GM19240 (cell line): ENCODE measurements around the gene SEMA6B.
"Not testable (repeated sequence)": the region's sequence is repeated elsewhere in the genome, so short reads cannot be mapped to it uniquely, and the experiment has no call there.

Source experiments
- DNase-seq: peaks from one replicate; pipeline ENCODE4 v3.0.0; 2011; ENCODE audit warnings: low spot score; ENCODE audit not compliant: insufficient read length

Gene SEMA6B

DNA sequence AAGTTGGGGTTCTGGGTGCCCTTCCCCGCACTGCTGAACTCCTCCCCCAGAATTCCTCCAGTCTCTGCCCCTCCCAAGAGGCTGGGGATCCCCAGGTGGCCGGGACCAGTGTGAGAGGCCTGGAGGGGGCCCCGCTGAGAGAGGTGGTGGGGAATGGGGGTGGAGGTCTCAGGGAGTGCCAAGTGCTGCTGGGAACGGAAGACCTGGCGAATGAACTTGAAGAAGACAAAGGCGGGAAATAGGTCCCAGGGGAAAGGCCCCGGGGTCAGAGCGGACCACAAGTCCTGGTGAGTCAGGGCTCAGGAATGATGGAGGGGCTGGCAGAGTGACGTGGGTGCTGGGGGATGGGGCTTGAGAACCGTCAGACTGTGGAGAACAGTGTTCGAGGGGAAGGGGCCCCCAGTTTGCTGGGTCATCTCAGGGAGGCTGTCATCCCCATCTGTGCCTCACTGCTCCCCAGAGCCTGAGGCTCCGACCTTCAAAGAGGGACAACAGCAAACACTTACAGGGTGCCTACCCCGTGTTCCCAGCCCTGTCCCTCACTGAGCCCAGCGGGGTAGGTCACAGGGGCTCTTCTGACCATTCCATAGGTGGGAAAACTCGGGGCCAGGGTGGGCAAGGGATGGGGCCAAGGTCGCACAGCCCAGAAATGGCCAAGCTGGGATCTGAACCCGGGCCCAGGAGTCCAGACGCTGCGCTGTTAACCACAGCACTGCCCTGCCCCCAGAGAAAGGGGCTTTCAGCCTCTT, 16.0 kb upstream of the SEMA6B start:
- no peak for DNase-seq

DNA sequence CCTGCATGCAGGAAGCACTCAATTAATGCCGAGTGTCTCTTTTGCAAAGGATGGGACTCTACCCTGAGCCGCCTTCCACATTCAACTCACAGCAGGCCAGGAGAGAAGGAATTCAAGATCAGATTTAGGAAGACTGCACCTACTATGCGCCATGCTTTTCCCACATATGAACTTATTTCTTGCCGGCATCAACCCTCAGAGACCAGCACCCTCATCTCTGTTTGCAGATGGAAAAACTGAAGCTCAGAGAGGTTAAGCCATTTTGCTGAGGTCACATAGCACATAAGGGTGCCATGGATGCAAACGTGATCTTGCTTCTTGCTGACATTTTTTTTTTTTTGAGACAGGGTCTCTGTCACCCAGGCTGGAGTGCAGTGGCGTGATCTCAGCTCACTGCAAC, 14.2 kb upstream of the SEMA6B start:
- no peak for DNase-seq

DNA sequence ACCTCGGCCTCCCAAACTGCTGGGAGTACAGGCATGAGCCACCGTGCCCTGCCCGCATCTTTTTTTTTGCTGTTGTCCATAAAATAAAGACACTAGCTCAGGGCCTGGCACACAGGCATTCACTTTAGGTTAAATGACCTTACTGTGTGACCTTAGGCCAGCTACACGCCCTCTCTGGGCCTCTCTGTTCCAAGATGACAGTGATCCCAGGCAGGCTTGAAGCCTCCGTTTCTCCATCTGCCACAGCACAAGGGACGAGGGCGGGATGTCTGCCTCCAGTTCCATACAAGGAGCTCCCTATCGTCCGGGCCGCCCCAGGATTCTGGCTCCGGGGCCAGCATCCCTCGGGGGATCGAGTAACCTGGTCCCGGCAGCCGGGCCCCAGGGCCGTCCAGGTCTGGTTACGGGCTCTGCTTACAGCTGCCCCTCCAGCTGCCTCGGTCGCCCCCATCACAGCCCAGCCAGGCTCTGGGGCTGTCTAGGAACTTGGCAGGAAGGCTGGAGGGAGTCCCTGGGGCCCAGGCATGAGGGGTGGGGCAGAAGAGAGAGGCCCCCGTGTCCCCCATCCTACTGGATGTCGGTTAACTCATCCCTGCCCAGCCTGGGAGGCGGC, 11.9 kb upstream of the SEMA6B start:
- DNase-seq = no peak

DNA sequence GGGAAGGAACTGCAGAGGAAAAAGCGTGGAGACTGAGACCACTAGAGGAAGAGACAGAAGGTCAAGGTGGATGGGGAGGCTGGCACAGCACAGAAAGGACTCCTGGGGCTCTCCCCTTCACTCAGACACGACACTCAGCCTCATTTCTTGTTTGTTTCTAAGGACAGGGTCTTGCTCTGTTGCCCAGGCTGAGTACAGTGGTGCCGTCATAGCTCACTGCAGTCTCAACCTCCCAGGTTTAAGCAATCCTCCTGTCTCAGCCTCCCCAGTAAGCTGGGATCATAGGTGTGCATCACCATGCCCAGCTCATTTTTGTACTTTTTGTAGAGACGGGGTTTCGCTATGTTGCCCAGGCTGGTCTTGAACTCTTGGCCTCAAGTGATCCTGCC, 11.4 kb upstream of the SEMA6B start:
- DNase-seq = no peak

DNA sequence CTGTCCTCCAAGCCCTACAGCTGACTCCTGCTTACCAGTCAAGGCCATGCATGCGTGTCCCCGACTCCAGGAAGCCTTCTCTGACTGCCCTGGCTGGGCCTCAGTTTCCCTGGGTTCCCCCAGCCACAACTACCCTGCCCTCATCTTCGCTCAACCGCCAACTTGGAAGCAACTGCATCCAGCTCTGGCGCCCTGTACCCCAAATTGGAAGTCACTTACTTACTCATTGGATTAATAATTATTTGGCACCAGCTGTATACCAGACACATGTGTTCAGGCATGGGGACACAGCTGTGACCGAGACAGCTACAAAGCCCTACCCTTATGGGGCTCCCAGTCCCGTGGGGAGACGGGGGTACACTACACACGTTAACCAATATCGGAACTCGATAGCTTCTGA, 10.9 kb upstream of the SEMA6B start:
- no peak for DNase-seq

DNA sequence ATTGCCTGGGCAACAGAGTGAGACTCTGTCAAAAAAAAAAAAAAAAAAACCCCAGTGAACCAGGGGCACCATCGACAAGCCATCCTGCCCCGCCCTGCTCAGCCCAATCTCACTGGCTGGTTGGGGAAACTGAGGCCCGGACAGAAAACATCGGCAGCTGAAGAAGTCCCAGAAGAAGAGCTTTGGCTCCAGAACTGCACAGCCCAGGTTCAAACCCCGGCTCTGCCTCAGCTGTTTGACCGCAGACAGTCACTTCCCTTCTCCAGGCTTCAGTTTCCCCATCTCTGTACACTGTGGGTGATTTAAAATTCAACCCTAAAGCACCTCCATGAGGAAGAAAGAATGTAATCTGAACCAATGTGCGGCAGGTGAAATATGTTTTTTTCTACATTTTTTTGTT, 9.4 kb upstream of the SEMA6B start:
- DNase-seq = no peak

DNA sequence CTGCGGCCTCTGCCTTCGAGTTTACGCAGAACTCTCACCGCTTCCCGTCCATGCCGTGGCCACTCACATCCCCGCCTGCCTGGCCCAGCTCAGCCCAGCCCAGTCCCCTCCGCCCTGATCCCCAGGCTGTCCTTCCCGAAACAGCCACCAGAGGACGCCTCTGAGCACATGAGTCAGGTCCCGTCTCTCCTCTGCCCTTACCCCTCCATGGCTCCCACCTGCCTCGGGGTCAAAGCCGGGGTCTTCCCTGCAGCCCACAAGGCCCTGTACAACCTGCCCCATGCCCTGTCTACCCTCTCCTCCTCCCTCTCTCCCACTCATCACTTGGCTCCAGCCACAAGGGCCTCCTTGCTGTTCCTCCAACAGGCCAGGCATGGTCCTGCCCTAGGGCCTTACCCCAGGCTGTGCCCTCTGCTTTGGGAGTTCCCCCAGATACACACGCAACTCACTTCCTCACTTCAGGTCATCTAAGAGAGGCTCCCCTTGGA, 8.1 kb upstream of the SEMA6B start:
- no peak for DNase-seq

DNA sequence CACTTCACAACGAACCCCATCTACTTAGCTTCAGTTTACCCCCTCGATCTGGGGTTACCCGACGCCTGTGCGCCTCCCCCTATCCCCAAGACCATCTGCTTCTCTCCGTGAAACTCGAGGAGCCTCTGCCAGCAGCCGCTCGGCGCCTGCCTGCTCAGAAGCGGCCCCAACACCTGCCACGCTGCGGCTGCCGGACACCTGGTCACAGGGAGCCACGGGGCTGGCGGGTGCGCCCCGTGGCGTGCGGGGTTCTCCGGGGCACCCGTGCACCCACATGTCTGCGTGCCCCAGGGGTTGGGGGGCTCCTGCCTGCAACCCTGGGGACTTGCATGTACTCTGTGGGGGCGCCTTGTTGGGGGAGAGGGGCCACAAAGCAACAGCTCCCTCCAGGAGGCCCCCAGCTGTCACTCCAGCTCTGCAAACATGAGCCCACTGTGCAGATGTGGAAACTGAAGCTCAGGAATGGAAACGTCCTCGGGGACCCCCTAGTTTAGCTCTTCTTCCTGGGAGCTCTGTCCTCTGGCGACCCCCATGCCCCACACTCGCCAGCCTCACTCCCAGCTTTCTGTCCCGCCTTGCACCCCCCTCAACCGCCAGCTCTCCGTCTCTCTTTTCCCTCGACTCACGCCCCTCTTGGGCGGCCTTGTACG, 7.0 kb upstream of the SEMA6B start:
- DNase-seq = no peak

DNA sequence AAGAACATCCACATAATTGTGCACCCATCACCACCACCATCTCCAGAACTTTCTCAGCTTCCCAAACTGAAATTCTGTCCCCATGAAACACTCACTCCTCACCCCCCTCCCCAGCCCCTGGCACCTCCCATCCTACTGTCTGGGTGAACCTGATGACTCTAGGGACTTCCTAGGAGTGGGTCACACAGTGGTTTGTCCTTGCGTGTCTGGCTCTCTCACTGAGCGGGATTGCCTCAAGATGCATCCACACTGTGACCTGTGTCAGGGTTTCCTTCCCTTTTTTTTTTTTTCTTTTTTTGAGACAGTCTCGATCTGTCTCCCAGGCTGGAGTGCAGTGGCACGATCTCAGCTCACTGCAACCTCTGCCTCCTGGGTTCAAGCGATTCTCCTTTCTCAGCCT, 4.1 kb upstream of the SEMA6B start:
- DNase-seq = not testable (repeated sequence)

DNA sequence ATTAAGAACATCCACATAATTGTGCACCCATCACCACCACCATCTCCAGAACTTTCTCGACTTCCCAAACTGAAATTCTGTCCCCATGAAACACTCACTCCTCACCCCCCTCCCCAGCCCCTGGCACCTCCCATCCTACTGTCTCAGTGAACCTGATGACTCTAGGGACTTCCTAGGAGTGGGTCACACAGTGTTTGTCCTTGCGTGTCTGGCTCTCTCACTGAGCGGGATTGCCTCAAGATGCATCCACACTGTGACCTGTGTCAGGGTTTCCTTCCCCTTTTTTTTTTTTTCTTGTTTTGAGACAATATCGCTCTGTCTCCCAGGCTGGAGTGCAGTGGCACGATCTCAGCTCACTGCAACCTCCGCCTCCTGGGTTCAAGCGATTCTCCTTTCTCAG, 2.6 kb upstream of the SEMA6B start:
- not testable (repeated sequence) for DNase-seq

DNA sequence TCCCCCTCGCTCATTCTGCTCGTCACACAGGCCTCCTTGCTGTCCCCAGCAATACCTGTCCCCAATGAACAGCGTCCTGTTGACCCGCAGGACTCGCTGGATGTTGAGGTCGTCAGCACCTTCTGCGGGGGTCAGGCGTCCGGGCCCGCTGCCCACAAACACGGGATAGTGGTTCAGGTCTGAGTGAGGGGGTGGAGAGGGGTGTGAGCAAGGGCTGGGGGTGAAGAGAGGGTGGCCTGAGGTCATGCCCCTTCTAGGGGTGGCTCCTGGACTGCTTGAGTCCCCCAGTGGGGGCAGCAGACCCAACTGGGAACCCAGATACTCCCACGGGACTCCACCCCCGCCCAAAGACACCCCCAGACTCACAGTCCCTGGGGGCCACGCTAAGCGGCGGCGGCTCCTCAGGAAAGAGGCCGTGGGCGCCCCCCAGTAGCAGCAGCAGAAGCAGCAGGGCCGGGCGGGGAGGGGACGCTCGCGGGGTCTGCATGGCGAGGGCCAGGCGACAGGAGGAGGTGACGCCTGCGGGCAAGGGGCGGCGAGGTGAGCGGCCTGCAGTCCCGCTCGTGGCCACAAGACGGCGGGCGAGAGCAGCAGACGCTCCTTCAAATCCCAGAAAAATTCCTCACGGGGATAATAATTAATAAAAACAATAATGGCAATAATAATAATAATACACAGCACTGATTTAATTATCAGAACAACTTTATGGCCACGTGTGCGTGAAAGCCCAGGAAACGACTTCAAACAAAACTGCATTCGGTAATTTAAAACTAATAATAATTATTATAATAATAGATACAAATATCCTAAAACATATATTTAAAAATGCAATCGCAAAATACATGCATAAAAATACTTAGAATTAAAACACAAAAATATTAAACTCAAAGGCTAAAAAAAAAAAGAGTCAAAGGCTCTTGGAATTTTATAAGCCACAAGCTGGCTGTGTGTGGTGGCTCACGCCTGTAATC, 1.2 kb downstream of the SEMA6B start:
- no peak for DNase-seq

DNA sequence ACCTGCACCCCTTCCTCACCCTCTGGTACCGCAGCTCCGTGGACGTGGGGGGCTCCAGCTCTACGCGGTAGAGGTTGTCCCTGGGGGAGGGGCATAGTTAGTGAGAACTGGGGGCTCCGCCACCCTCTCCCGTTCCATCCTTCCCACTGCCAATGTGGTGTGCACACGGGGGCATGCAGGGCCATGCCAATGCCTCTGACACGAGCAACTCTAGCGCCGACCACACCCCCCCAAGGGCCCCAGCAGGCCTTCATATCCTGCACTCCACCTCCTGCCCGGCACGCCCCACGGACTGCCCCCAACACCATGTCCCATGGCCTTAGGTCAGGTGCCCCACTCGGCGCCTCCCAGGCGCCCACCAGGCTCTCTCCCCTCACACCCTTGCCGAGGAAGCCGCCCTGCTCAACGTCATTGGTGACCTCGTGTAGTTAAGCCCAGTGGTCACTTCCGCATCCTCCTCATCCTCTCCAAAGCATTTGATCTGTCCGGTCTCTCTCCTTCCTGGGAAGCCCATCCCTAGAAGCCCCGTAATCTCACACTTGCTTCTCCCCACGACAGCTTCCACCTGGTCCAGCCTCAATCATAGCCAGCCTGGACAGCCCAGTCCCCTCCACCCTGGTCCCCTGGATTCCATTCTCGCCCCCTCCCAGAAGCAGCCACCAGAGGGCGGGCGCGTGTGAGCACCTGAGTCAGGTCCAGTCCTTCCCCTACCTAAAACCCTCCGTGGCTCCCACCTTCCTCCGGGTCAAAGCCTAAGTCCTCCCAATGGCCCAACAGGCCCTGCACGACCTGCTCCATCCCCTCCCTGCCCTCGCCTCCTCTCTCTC, 2.1 kb downstream of the SEMA6B start:
- DNase-seq = no peak

DNA sequence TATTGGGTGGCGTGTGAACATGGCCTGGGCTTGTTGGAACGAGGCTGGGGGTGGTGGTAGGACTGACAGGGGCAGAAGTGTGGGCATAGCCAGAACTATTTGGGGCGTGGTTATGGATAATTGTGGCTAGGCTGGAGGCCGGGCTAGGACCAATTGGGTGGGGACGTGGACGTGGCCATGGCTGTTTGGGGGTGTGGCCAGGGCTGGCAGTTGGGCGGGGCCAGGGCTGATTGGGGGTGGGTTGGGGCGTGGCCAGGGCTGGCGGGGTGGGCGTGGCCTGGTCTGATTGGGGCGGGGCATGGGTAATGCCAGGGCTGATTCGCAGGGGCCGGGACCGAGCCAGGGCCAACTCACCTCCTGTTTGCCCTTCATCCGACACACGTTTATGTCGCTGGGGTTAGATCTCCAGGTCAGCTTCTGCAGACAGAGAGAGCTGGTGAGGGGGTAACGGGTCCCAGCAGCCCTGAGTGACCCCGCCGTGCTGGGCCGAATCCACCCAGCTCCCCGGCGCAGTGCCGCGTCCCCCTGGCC, 2.8 kb downstream of the SEMA6B start:
- no peak for DNase-seq

DNA sequence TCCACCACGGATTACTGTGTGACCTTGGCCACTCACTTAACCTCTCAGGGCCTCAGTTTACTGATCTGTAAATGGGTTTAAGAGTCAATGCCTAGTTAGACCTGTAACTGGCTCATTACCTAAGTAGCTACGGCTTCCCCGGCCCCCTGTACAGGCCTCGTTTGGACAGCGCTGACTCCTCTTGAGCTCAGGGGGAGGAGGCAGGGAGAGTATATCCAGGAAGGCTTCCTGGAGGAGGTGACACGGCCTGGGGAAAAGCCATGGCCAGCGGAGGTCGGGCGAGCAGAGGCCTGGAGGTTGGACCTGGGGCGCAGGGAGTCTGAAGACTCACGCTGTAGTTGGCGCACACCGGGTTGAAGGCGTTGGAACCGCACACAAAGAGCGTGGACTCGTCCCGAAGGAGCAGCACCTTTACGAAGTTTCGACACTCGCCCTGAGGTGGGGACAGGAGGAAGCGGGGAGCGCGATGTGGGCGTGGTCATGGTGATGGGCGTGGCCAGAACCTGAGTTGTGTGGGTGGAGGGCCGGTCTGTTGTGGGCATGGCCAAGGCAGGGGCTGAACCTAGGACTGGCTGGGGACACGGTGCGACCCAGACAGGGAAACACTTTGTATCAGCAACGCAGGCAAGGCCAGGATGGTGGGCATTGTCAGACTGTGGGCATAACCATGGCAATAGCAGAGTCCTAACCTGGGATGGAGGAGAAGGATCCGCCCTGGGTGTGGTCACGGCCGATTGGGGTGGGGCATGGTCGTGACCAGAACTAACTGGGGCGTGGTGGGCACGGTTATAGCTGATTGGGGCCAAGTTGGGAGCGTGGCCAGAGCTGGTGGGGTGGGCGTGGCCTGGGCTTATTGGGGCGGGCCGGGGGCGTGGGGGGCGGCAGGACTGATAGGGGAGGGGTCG, 3.6 kb downstream of the SEMA6B start:
- no peak for DNase-seq

DNA sequence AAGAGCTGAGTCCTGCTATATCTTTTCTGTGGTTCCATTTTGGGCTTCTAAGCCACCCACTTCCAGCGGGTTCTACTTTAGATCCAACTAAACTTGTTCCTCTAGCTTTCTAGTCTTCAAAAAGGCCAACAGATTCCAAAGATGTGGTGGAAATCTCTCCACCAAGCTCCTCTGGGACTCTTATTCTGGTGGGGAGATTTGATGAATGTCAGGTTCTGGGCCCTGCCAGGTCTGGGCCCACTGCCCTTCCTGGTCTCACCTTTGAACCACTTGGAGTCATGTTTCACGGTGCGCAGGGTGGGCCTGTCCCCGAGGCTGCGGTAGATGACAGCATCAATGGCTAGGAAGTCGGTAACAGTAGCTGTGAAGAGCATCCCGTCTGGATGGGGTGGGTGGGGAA, 4.8 kb downstream of the SEMA6B start:
- DNase-seq = no peak

DNA sequence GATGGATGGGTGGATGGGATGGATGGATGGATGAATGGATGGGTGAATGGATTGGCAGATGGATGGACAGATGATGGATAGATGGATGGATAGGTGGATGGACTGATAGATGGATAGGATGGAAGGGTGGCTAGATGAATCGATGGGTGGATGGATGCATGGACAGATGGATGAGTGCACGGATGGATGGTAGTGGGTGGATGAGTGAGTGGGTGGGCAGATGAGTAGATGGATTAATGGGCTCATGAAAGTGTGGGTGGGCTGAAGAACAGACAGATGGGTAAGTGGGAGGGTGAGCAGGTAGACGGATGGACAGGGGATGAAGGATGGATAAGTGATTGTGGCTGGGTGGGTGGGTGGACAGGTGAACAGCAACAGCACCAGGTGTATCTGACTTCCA, 5.7 kb downstream of the SEMA6B start:
- DNase-seq = no peak

DNA sequence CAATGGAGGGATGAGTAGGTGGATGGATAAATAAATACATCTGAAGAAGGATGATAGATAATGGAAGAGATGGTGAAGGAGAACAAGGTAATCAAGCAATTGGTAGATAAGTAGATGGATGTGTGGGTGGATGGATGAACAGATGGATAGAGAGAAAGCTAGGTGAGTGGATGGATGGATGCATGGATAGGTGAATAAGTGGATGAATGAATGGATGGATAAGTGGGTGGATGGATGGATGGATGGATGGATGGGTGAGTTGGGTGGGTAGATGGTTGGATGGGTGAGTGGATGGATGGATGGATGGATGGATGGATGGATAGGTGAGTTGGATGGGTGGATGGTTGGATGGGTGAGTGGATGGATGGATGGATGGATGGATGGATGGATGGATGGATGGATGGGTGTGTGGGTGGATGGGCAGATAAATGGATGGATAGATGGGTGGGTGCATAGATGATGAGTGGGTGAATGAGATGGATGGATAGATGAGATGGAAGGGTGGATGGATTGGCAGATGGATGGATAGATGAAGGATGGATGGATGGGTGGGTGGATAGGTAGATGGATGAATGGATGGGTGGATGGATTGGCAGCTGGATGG, 6.3 kb downstream of the SEMA6B start:
- DNase-seq = no peak

DNA sequence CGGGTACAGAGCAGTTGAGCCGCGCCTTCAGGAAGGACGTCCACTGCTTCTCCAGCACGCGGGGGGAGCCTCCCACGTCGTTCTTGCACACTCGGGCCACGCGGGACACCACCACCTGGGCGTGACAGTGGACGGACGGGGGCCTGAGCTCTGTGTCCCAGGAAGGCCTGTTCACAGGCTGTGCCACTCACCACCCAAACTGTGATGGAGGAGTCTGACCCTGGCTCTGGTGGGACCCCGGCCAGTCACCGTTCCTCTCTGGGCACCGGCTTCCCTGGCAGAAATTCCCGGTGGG, 7.0 kb downstream of the SEMA6B start:
- no peak for DNase-seq

DNA sequence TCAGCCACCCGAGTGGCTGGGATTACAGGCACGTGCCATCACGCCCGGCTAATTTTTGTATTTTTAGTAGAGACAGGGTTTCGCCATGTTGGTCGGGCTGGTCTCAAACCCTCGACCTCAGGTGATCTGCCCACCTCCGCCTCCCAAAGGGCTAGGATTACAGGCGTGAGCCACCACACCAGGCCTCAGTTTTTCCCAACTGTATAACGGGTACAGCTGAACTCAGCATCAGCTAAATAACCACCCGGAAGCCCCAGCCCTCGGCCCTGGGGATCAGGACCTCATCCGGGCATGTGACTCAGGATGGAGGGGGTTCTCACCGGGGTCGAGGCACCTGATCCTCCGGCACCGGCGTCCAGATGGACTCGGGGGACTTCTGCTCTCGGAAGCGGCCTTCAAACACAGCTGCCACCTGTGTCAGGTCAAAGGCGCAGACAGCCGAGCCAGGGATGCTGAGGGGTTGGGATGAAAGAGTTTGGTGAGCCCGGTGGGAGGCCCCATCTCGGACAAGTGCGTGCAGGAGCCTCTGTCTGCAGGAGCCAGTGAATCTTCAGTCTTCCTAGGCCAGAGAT, 8.9 kb downstream of the SEMA6B start:
- DNase-seq = no peak
